Ammon's horn (tissue), 1 donor: Measurements from ENCODE around the gene MGAT5B.
"Not testable (repeated sequence)": the region's sequence is repeated elsewhere in the genome, so short reads cannot be mapped to it uniquely, and the experiment has no call there.

Experiments used
- DNase-seq: peaks from one replicate; pipeline ENCODE4 v3.0.0-alpha.2; 2016; ENCODE audit warnings: low spot score

The MGAT5B gene

DNA sequence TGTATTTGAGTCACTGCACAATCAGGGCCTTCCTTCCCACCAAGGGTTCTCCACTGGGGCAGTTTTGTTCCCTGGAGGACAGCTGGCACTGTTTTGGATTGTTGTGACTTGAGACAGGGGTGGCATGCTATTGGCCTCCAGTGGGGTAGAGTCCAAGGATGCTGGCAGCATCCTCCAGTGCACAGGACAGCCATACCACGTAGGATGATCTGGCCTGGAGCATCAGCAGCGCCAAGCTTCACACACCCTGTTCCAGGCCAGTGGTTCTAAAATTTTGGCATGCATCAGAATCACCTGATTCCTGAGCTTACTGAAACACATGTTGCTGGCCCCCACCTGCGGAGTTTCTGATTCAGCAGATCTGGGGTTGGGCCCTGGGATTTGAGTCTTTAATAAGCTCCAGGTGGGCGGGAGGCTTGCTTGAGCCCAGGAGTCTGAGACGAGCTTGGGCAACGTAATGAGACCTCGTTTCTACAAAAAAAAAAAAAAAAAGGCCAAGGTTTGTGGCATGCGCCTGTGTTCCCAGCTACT lies 83.2 kb downstream of the MGAT5B start:
- no peak for DNase-seq

DNA sequence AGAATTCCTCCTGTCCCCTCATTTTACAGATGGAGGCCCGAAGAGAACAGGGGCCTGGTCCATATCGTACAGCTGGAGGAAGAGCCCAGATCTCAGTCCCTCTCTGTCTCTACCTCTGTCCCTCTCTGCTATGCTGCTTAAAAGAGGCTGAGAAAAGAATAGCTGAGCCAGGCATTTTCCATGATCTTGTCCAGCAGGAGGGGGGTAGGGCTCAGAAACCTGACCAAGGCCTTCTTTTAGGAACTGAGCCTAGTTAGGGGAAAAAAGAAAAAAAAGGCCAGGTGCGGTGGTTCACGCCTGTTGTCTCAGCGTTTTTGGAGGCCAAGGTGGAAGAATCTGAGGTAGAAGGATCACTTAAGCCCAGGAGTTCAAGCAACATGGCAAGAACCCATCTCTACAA lies 84.2 kb downstream of the MGAT5B start:
- no peak for DNase-seq

DNA sequence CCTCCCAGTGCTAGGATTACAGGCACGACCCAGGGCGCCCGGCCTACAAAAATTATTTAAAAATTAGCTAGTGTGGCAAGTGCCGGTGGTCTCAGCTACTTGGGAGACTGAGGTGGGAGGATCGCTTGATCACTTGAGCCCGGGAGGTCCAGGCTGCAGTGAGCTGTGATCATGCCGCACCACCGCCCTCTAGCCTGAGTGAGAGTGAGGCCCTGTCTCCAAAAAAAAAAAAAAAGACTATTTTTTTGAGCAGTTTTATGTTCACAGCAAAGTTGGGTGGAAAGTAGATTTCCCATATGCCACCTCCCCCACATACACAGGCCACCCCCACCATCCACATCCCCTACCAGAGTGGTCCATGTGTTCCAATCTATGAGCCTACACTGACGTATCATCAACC lies 84.9 kb downstream of the MGAT5B start:
- peak; percentile 51 for DNase-seq

DNA sequence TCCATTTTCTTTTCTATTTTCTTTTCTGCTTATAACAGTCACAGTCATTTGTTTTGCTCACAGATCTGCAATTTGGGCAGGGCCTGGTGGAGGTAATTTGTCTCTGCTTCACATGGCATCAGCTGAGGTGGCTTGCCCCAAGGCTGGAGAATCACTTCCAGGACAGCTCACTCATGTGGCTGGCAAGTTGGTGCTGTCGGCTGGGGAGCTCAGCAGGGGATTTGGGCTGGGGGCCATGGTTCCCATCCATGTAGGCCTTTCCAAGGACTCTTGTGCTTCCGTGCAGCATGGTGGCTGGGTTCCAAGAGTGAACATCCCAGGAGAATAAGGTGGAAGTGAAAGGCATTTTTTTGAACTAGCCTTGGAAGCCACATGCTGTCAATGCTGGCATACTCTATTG lies 85.7 kb downstream of the MGAT5B start:
- no peak for DNase-seq

DNA sequence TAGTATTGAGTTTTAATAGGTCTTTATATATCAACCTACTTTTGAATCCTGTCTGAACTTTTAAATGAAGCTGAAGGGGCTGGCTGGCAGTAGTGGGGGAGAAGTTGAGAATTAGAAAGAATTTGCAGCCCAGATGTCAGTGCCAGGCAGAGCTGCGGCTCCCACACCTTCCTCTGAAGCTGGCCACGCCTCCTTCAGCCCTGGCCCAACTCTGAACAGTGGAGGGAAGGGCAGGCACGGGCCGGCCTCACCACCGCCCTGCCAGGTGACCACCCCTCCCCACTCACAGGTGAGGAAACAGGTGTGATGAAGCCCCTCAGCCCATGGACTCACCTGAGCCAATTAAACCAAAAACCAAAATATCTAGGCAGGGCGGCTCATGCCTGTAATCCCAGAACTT lies 87.0 kb downstream of the MGAT5B start:
- no peak for DNase-seq

DNA sequence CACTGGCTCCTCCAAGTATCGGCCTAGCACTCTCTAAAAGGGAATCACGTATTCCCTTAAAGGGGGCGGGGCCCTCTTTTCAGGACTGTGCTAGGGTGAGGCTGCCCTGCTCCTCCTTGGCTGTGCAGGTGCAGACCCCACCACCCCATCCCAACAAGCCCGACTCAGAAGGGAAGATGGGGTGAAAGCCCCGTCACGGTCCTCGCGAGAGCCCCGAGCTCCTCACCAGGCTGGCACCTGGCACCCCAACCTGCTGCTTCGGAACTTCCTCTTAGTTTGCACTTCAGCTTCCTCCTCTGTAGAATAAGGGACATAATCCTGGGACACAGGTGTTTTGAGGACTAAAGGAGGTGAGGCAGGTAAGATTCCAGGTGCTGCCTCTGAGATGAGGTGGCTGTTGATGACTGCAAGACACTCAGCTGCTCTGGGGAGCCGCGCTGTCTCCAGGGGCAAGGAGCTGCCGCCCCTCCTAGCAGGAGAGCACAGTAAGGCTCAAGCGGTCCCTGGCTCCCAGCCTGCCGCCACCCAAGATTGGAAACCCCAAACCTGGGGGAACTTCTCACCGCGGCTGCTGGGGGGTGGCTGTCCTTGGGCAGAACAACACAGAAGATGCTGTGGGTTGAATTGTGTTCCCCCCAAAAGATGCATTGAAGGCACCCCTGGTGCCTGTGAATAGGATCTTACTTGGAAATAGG lies 88.8 kb downstream of the MGAT5B start:
- no peak for DNase-seq

DNA sequence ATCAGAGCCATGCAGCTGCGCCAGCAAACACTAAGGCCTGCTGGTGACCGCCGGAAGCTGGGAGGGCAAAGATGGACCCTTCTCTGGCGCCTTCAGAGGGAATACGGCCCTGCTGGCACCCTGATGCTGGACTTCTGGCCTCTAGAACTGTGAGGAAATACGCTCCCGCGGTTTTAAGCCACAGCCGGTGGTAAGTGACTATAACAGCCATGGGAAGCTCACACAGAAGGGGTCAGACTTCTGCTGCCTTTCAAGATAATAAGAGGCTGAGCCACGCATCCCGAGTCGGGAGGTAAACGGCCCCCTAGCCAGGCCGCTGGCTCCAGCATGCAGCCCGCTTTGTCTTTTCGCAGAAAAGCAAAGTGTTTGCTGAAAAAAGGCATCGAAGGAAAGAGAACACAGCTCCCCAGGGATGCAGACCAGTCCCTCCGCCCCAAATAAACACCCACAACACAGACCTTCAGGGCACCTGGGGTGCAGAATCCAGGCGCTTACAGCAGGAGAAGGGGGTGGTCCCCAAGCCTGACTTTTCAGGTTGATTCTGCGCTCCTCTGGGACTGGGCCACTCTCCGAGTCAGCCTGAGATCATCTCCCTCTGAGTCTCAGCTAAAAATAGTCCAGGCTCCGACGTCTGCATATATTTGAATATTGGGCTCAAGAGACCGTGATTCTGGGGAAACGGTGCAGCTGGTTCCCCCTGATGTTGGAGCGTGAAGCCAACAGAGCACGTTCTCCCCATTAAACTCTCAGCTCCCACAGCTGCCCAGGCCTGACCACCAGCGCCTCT lies 89.7 kb downstream of the MGAT5B start:
- DNase-seq: no peak

GRCh38 chr17:76958974-76959373 lies 90.8 kb downstream of the MGAT5B start:
- DNase-seq: no peak

- DNase-seq: no peak
Measured at GRCh38 chr17:76961869-76962268, 93.7 kb downstream of the MGAT5B start.

DNA sequence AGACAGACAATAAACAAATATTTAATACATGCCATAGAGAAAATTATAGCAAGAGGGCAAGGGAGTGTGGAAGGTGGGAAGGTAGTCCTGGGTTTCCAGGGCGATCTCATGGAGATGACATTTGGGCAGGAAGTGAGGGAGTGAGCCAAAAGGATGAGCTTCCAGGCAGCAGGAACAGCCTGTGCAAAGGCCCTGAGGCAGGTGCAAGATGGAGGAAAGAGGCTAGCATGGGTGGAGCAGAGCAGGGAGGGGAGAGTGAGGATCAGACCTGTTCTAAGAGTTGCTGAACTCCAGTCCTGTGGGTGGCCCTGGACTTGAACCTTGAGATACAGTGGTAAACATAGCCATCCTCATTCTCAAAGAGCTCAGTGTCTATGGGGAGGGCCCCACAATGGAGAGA lies 94.7 kb downstream of the MGAT5B start:
- no peak for DNase-seq

DNA sequence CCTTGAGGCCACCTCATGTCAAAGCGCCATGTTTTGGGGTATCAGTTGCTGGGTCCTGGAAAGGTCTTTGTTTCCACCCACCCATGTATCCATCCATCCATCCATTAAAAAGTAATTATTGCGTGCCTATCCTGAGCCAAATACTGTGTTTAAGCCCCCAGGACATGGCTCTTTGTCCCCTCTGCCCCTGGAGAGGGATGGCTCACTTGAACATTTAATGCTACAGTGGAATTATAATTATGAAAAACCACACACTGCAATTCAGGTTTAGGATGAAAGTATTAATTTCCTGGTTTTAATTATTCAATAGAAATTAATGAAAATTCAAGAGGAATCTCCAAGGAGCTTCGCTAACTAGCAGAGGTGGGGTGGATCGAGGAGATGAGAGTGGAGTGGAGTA lies 97.8 kb downstream of the MGAT5B start:
- no peak for DNase-seq

DNA sequence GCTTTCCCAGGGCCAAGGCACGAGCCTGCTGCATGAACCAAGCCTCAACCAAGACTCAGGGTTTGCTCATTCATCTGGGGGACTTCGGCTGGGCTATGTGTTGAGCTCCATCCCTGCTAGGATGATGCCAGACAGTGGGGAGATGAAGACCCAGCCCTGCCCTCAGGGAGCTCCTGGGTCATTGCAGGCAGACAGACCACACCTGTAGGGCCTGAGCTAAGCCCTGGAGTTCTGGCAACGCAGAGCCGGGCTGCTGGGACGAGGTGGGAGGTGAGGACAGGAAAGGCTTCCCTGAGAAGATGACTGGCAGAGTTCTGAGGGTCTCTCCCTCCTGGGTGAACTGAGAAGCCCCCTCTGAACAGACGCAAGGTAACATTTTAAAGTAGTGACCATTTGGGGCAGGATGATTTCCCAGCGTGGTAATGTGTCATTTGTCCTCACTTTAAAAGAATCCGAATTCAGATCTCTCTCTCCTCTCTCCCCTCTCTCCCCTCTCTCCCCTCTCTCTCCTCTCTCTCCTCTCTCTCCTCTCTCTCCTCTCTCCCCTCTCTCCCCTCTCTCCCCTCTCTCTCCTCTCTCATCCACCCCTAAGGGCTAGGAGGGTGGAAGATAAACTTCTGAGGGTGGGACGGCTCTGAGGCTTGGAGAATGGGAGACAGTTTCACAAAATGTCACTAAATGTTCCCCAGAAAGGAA lies 98.4 kb downstream of the MGAT5B start:
- no peak for DNase-seq

GRCh38 chr17:76967762-76968161 lies 99.6 kb downstream of the MGAT5B start:
- no peak for DNase-seq

- no peak for DNase-seq
Measured at GRCh38 chr17:76968707-76969597, 100.7 kb downstream of the MGAT5B start.

DNA sequence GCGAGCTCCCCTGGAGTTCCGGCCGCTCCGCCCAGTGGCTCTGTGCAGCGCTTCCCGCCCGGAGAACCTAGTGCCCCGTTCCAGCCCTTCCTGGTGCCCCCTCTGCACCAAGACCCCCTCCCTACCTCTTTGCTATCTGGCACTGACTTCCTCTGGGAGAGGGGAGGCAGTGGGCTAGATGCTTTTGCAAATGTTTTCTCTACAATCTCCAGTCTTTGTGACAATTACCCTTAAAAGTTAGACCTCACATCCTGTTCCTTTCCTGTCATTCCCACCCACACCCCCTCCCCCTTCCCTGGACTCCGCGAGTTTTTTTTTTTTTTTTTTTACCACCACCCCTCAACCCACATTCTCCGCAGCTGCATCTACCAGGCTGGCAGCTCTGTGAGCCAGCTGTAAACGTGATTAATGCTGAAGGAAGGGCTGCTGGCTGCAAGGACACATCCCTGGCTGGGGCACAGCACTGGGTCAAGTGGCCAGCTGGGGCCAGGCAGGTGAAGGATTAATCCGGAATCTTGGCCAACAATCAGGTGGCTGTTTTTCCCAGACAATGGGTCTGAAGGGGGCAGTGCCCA lies 101.5 kb downstream of the MGAT5B start:
- DNase-seq: no peak

DNA sequence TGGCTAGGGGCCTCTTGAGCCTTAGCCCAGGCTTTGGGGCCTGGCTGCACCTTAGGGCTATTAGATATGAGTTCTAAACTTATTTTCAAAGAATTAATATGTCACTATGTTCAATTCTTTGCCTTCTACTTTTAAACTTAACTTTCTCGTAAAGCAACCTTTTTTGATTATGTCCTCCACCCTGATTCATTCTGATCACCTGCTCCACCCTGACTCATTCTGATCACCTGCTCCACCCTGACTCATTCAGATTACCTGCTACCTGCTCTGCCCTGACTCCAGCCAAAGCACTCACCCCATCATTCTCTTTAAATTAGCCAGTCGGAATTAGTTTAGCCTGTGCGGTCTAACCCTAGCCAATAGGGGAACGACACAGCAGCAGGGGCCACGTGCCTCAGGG lies 102.0 kb downstream of the MGAT5B start:
- DNase-seq: not testable (repeated sequence)

DNA sequence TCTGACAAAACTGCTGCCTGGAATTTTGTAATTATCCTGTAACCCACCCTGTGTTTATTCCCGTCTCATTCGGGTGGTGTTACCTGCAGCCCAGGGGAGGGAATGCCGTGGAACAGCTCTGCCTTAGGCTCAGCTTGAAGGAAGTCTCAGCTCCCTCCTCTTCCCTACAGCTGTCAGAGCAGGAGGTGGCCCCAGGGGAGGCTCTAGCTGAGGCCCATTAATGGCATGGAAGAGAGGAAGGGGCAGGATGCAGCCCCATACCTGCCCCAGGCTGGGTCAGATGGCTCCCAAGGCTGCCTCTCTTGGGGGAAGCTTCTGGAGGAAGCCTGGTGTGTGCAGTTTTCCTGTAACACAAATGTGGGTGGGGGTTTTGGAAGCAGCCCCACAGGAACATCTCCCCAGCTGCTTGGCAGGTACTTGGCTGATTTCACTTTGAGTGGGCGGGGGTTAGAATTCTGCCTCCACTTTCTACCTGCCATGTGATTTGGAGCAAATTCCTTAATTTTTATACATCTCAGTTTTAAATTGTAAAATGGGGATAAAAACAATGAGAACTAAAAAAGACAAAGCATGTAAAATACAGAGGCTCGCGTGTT lies 103.9 kb downstream of the MGAT5B start:
- no peak for DNase-seq

GRCh38 chr17:76973040-76973439 lies 104.8 kb downstream of the MGAT5B start:
- no peak for DNase-seq

DNA sequence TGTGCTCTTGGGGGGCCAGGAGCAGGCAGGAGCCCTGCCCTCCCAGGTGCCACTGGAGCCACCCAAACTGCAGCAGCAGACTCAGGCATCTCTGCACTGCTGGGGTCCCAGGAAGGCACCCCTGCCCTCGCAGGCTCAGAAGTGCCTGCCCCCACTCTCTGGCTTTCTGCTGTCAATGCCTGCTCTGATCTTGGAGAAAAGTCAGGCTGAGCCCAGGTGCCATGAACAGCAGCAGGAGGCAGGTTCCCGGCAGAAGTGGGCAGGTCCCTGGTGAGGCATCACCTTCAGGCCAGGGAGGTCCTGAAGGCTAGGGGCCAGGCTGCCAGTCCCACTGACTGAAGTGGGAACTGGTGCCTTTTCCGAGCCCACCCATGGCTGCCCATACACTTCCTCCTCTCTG lies 106.5 kb downstream of the MGAT5B start:
- no peak for DNase-seq

DNA sequence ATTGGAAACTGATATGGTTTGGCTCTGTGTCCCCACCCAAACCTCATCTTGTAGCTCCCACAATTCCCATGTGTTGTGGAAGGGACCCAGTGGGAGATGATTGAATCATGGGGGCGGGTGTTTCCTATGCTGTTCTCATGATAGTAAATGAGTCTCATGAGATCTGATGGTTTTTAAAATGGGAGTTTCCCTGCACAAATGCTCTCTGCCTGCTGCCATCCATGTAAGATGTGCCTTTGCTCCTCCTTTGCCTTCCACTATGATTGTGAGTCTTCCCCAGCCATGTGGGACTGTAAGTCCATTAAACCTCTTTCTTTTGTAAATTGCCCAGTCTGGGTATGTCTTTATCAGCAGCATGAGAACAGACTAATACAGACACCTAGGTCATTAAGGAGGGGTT lies 109.8 kb downstream of the MGAT5B start:
- not testable (repeated sequence) for DNase-seq
